Endothelial cell of umbilical vein (primary cell): ENCODE measurements around the gene AGAP3. TPM values are rescaled to one million over a fixed set of nuclear protein-coding genes. Genes with fewer than 3 reads are reported as not detected.

Source experiments
- BruUV-seq: library from RNA; stranded (reverse); fragments of 400-500 nt; replicated peaks from 2 replicates; lab custom pipeline; 2021; lab: Mats Ljungman, UMichigan
- CTCF ChIA-PET: fragments of 300-600, 350-600 bp; sonication (Branson Sonifier 250); formaldehyde crosslinking; loops from one replicate; lab custom pipeline; 2021; ENCODE audit warnings: antibody characterized with exemption, inconsistent platforms; lab: Charles Lee
- POLR2A ChIA-PET: fragments of 300-600, 350-600 bp; sonication (Branson Sonifier 250); formaldehyde crosslinking; loops from one replicate; lab custom pipeline; 2021; ENCODE audit warnings: antibody characterized with exemption, inconsistent platforms; lab: Charles Lee
- DNase-seq: peaks from one replicate; pipeline ENCODE4 v3.0.0-alpha.2; 2011; ENCODE audit warnings: low read depth, low spot score
- FAIRE-seq: peaks from 2 replicates; lab custom pipeline; 2011; peaks lifted over from hg19 to GRCh38; lab: Jason Lieb, UNC
- H2AFZ ChIP-seq: 2 replicates; pipeline ENCODE4 v1.6.0; 2012; ENCODE audit warnings: low read depth, low read length, control low read depth, inconsistent platforms
- H3K27ac ChIP-seq: 2 replicates; pipeline ENCODE4 v1.5.1; 2011; ENCODE audit warnings: low read depth, mild to moderate bottlenecking, control low read depth, low read length, moderate library complexity; ENCODE audit not compliant: insufficient read depth
- H3K27me3 ChIP-seq, 2 experiments: 2 replicates each; pipeline versions ENCODE4 v1.6.0 to v1.6.1; 2011; ENCODE audit warnings: low read length in 2 of 2, mixed read lengths in 1 of 2; ENCODE audit not compliant: control insufficient read depth in 2 of 2, insufficient read depth in 2 of 2
- H3K36me3 ChIP-seq, 2 experiments: 2 replicates in 1 of 2; 3 replicates in 1 of 2; pipeline ENCODE4 v1.5.1; 2011; ENCODE audit warnings: low read length in 2 of 2, mild to moderate bottlenecking in 1 of 2, moderate library complexity in 1 of 2; ENCODE audit not compliant: control insufficient read depth in 2 of 2, insufficient read depth in 2 of 2; ENCODE audit errors: extremely low read depth in 1 of 2
- H3K4me1 ChIP-seq: 3 replicates; pipeline ENCODE4 v1.5.1; 2011; ENCODE audit warnings: mild to moderate bottlenecking, low read length; ENCODE audit not compliant: control insufficient read depth, insufficient read depth; ENCODE audit errors: extremely low read depth
- H3K4me2 ChIP-seq: 2 replicates; pipeline ENCODE4 v1.6.1; 2011; ENCODE audit warnings: low read length, control low read depth, mixed read lengths; ENCODE audit not compliant: insufficient read depth
- H3K4me3 ChIP-seq, 3 experiments: fragments of 200-600 bp in 1 of 3; sonication (generic), shearing (Covaris generic) in 1 of 3; replicated peaks in 1 of 3; 2 replicates each; pipeline ENCODE4 v1.5.1; 2011 to 2016; ENCODE audit warnings: control low read depth in 3 of 3, low read length in 3 of 3, mild to moderate bottlenecking in 2 of 3, inconsistent platforms in 1 of 3, low read depth in 1 of 3, moderate library complexity in 1 of 3; ENCODE audit not compliant: insufficient read depth in 1 of 3
- H3K79me2 ChIP-seq: 2 replicates; pipeline ENCODE4 v1.6.0; 2012; ENCODE audit warnings: low read length, inconsistent platforms; ENCODE audit not compliant: control insufficient read depth, insufficient read depth
- H3K9ac ChIP-seq: replicated peaks from 2 replicates; pipeline ENCODE3; 2011; ENCODE audit warnings: low read length, control low read depth; ENCODE audit not compliant: insufficient read depth; ENCODE audit errors: extremely low read depth
- H3K9me1 ChIP-seq: replicated peaks from 3 replicates; pipeline ENCODE4 v1.6.0; 2011; ENCODE audit warnings: mild to moderate bottlenecking, low read length; ENCODE audit not compliant: control insufficient read depth, insufficient read depth; ENCODE audit errors: extremely low read depth
- H3K9me3 ChIP-seq: replicated peaks from 2 replicates; pipeline ENCODE4 v1.5.1; 2012; ENCODE audit warnings: low read length, inconsistent platforms; ENCODE audit not compliant: control insufficient read depth, insufficient read depth
- H4K20me1 ChIP-seq: replicated peaks from 2 replicates; pipeline ENCODE3; 2011; ENCODE audit warnings: mild to moderate bottlenecking, low read length; ENCODE audit not compliant: control insufficient read depth, insufficient read depth; ENCODE audit errors: extremely low read depth
- EZH2 ChIP-seq: IDR thresholded peaks from 2 replicates; pipeline ENCODE4 v1.6.1; 2012; ENCODE audit warnings: borderline replicate concordance, low read depth, mild to moderate bottlenecking, moderate library complexity, low read length, inconsistent platforms; ENCODE audit not compliant: severe bottlenecking
- FOS ChIP-seq: IDR thresholded peaks from 2 replicates; pipeline ENCODE4 v1.6.1; 2011; ENCODE audit warnings: mild to moderate bottlenecking, low read length, moderate library complexity, borderline replicate concordance; ENCODE audit not compliant: insufficient read depth
- GATA2 ChIP-seq: IDR thresholded peaks from 2 replicates; pipeline ENCODE4 v1.7.0; 2011; ENCODE audit warnings: low read depth, mild to moderate bottlenecking, moderate library complexity, mixed read lengths, low read length; ENCODE audit not compliant: insufficient read length, insufficient read depth
- JUN ChIP-seq: IDR thresholded peaks from 2 replicates; pipeline ENCODE4 v1.6.1; 2011; ENCODE audit warnings: borderline replicate concordance, low read depth; ENCODE audit not compliant: insufficient read length, insufficient read depth
- MYC ChIP-seq: IDR thresholded peaks from one replicate; pipeline ENCODE4 v1.6.1; 2011; ENCODE audit warnings: mild to moderate bottlenecking, low read depth, low read length
- POLR2A ChIP-seq: IDR thresholded peaks from 2 replicates; pipeline ENCODE4 v1.6.1; 2012; ENCODE audit warnings: low read depth, mild to moderate bottlenecking, control low read depth, low read length
- POLR2AphosphoS5 ChIP-seq: IDR thresholded peaks from 2 replicates; pipeline ENCODE4 v1.6.1; 2012; ENCODE audit warnings: low read depth, mild to moderate bottlenecking, control low read depth, low read length, moderate library complexity; ENCODE audit not compliant: insufficient read depth
- dilution Hi-C: fragments of 300-500 bp; cut with MboI; formaldehyde crosslinking; loops from one replicate; pipeline ENCODE4 v1.15.0; 2019; ENCODE audit warnings: low sequenced_read_pairs; ENCODE audit not compliant: extremely low pct_ligation_motif_present
- intact Hi-C: fragments of 100-400 bp; cut with micrococcal nuclease; formaldehyde crosslinking; loops from one replicate; pipeline ENCODE4 v1.10.0; 2022
- polyA plus RNA-seq, 4 experiments: library from polyadenylated mRNA; depleted of rRNA in 3 of 4; stranded (reverse) in 3 of 4; unstranded in 1 of 4; fragments of >200 nt; gene quantifications; 2 replicates each; pipeline versions ENCODE4 v1.2.1 to v1.2.3, GENCODE V29; 2011 to 2012; ENCODE audit warnings: missing spikeins in 1 of 4
- total RNA-seq: library from RNA; stranded (reverse); gene quantifications from 2 replicates; pipeline ENCODE4 v1.2.3, GENCODE V29; 2021
- TF ChIP-seq, protein P1 (sequence below), 2 donors: IDR thresholded peaks; 1 replicate in 1 of 2; 2 replicates in 1 of 2; pipeline ENCODE4 v1.5.1; 2011; ENCODE audit warnings: low read length in 2 of 2, mild to moderate bottlenecking in 2 of 2, moderate library complexity in 2 of 2, control low read depth in 1 of 2, inconsistent platforms in 1 of 2, low read depth in 1 of 2; ENCODE audit not compliant: insufficient read depth in 1 of 2; ENCODE audit errors: extremely low read depth in 1 of 2
- TF ChIP-seq, protein P2 (sequence below): IDR thresholded peaks from 2 replicates; pipeline ENCODE4 v1.6.1; 2011; ENCODE audit not compliant: insufficient read depth, insufficient read length

Gene AGAP3
- total and polyA plus RNA-seq, 2 donors (not counting 3 experiments of a cell fraction or from before 2014, with no cell fraction given): 171 to 174 TPM

DNA sequence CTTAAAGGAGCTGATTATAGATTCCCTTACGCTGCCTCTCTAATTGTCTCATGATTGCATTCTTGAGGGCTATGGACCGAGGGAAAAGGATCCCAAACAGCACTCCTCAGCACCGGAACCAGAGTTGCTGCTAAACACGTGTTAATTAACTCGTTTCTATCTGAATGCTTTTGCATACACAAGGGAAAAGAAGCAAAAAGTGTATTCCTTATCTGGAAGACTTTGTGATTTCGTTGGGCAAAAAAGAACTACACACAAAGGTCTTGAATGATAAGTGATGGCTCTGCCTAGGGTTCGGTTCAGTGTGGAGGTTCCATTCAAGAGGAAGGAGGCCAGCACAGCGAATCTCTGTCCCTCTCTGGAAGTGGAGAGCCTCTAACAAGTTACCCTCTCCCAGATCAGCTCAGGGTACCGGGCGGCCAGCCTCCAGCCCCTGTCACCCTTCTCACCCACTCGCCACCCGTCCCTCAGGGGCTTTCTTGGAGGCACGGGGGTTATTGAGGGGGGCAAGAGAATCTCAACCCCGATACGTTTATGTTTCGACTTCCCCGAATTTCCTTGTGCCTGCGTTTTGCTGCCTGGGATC lies 27.4 kb upstream of the AGAP3 start:
- no peaks in the 10 kb centered on the region for H3K27me3 ChIP-seq
- CTCF ChIA-PET: interaction anchor here (0.9 to 2.8 kb wide), 6 partner anchors 12 to 97 kb away, joined by 3 to 11 read pairs (median 4); partner anchors contain the start of genes ABCB8 and FASTK
- no peaks in the 10 kb centered on the region for H3K9me1 ChIP-seq
- peaks cover 0 to 5% of the 10 kb centered on the region in 2 experiments for H3K36me3 ChIP-seq
- peaks cover 34% of the 10 kb centered on the region for H3K79me2 ChIP-seq
- H4K20me1 ChIP-seq: no peaks in the 10 kb centered on the region
- intact Hi-C loops: loop anchor here (1.0 to 2.0 kb wide), 5 partner anchors 20 to 70 kb away; partner anchors contain the start of genes ABCB8 and FASTK
- TF ChIP-seq POLR2AphosphoS5: no peak
- TF ChIP-seq JUN: no peak
- no peak for TF ChIP-seq GATA2
- TF ChIP-seq, protein P1, sequence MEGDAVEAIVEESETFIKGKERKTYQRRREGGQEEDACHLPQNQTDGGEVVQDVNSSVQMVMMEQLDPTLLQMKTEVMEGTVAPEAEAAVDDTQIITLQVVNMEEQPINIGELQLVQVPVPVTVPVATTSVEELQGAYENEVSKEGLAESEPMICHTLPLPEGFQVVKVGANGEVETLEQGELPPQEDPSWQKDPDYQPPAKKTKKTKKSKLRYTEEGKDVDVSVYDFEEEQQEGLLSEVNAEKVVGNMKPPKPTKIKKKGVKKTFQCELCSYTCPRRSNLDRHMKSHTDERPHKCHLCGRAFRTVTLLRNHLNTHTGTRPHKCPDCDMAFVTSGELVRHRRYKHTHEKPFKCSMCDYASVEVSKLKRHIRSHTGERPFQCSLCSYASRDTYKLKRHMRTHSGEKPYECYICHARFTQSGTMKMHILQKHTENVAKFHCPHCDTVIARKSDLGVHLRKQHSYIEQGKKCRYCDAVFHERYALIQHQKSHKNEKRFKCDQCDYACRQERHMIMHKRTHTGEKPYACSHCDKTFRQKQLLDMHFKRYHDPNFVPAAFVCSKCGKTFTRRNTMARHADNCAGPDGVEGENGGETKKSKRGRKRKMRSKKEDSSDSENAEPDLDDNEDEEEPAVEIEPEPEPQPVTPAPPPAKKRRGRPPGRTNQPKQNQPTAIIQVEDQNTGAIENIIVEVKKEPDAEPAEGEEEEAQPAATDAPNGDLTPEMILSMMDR (IDR thresholded peaks at IDR 0.05; ENCODE audit: extremely low read depth in 1 of 2, insufficient read depth in 1 of 2, low read depth in 1 of 2, low read length in 2 of 2): no peak
- TF ChIP-seq POLR2A: no peak
- TF ChIP-seq EZH2: no peak
- TF ChIP-seq, protein P2, sequence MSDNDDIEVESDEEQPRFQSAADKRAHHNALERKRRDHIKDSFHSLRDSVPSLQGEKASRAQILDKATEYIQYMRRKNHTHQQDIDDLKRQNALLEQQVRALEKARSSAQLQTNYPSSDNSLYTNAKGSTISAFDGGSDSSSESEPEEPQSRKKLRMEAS: no peak
- TF ChIP-seq FOS: no peak
- TF ChIP-seq MYC: no peak
- BruUV-seq: no TSS peak
- no peaks in the 10 kb centered on the region for H3K9me3 ChIP-seq
- H2AFZ ChIP-seq: peak overlapping the region; percentile 53
- peak overlapping the region in 2 of 3 experiments; percentile 66 to 69 for H3K4me3 ChIP-seq
- POLR2A ChIA-PET: interaction anchor here (1.5 kb wide), 1 partner anchor 20 kb away, joined by 4 read pairs; no protein-coding TSS in a partner anchor
- H3K4me2 ChIP-seq: peak overlapping the region; percentile 44
- DNase-seq: peak; percentile 35
- peak overlapping the region; percentile 81 for H3K27ac ChIP-seq
- FAIRE-seq: no peak
- H3K9ac ChIP-seq: peak overlapping the region; percentile 57
- H3K4me1 ChIP-seq: peaks cover 29% of the 10 kb centered on the region
- dilution Hi-C loops: no loop called here
